Prostate gland (tissue), 2 donors: Measurements from ENCODE around the gene HS3ST3B1. TPM values are rescaled to one million over a fixed set of nuclear protein-coding genes. Genes with fewer than 3 reads are reported as not detected.

ENCODE experiments used
- DNase-seq: peaks from one replicate; pipeline ENCODE4 v3.0.0-alpha.2; 2019; ENCODE audit warnings: low spot score
- H3K27ac ChIP-seq, 2 donors: fragments of 200-600 bp; sonication (generic); 2 replicates each; pipeline ENCODE4 v1.5.1; 2017 to 2019
- H3K27me3 ChIP-seq: fragments of 200-600 bp; sonication (generic); replicated peaks from 2 replicates; pipeline ENCODE4 v1.5.1; 2019; ENCODE audit not compliant: insufficient read depth
- H3K36me3 ChIP-seq, 2 donors: fragments of 200-600 bp; sonication (generic); 1 replicate in 1 of 2; 2 replicates in 1 of 2; pipeline versions ENCODE4 v1.5.1 to v1.8.1; 2017 to 2019
- H3K4me1 ChIP-seq: fragments of 200-600 bp; sonication (generic); replicated peaks from 2 replicates; pipeline ENCODE4 v1.5.1; 2019
- H3K4me3 ChIP-seq, 2 donors: fragments of 200-600 bp; sonication (generic); 2 replicates each; pipeline ENCODE4 v1.5.1; 2017 to 2019
- H3K9me3 ChIP-seq: fragments of 200-600 bp; sonication (generic); 2 replicates; pipeline ENCODE4 v1.5.1; 2017
- POLR2A ChIP-seq: fragments of 450-650 bp; IDR thresholded peaks from one replicate; pipeline ENCODE4 v1.6.1; 2016; ENCODE audit warnings: antibody characterized with exemption, mild to moderate bottlenecking
- POLR2AphosphoS5 ChIP-seq: sonication (generic); formaldehyde crosslinking; IDR thresholded peaks from one replicate; pipeline ENCODE4 v1.6.1; 2017; ENCODE audit warnings: antibody characterized with exemption
- WGBS: methylation state at CpG from one replicate; pipeline ENCODE4 v1.1.5; 2018; 5-methylcytosine and 5-hydroxymethylcytosine counted together
- intact Hi-C: fragments of 100-400 bp; cut with DNase I; formaldehyde crosslinking; loops from one replicate; pipeline ENCODE4 v1.14.2; 2022
- total RNA-seq, 2 donors: library from RNA; depleted of rRNA; stranded (reverse); fragments of >200 nt; gene quantifications; one replicate each; pipeline ENCODE4 v1.1.0, GENCODE V29; 2016
- TF ChIP-seq, protein P1 (sequence below), 4 experiments: fragments of 200-600 bp in 2 of 4; fragments of 450-650 bp in 2 of 4; sonication (generic) in 2 of 4; IDR thresholded peaks; 1 replicate in 3 of 4; 2 replicates in 1 of 4; pipeline ENCODE4 v1.5.1; 2016 to 2019; ENCODE audit warnings: antibody characterized with exemption in 4 of 4, mild to moderate bottlenecking in 2 of 4, moderate library complexity in 2 of 4

HS3ST3B1 gene
- total RNA-seq, 2 donors from 2014 or later, result 2.8 to 4.1 TPM

DNA sequence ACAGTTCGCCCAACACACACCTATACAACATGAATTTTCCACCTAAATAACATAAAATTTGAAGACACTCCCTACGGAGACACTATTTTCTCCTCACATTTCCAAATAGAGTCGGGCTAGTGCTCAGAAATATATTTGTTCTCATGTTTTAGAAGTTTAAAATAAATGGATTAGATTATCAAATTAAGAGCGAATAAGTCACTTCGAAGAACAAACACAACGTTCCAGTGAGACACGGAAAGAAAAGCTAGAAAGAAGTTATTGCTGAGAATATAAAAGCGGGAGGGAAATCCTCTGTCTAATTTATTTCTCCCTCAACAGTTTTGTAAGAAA lies 2.0 kb upstream of the HS3ST3B1 start:
- Histone ChIP-seq H3K4me1 (no peaks in the 10 kb centered on the region), H3K27ac (no peak overlapping the region)
- WGBS, result 22% methylated on average over 8 of the region's 8 CpGs

DNA sequence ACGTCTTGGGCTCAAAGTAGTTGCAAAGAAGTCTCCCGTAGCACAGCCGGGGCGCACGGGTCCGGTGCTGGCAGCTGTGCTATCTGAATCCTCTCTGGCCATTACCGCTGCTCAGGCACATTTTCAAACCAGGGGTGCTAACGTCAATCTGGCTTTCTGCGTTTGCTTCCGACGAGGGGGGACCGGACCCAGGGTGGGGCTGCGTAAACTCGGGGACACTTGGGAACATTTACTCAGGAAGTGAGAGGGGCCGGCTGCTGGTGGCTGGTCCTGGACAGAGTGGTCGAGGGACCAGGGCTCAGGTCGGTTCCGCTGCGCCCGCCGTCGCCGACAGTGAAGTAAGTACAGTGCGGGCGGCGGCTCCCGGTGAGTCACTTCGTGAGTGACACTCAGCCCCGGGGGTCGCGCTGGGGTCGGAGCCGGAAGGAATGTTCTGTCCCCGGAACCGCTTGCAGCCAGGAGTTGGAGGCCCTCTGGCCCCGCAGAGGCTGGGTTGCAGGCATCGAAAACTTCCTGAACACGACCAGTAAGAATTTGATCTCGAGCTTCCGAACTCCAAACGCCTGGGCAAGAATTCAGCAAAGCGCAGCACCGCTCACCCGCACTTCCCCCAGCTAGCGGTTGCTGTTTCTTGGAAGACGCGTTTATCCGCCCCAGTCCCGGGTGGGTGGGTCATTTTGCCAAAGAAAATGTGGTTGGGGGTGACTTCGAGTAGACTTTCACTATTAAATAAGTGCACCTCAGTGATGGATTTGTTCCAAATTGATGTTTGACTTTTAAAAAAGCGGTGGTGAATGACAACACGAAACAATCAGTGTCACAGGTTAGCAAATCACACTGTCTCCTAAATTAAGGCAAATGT lies 1.4 kb upstream of the HS3ST3B1 start:
- Histone ChIP-seq H3K9me3 (no peaks in the 10 kb centered on the region), H3K4me1 (no peaks in the 10 kb centered on the region), H3K27ac (peak overlapping the region; percentile 44 to 52), H3K4me3 (peak overlapping the region; percentile 20 to 55), H3K36me3 (no peaks in the 10 kb centered on the region), H3K27me3 (peaks cover 21% of the 10 kb centered on the region)
- 3% methylated on average over 50 of the region's 52 CpGs for WGBS
- intact Hi-C loops, result loop anchor here (2.0 to 10.0 kb wide), 4 partner anchors 232 to 1267 kb away; partner anchors contain the start of gene COX10
- DNase-seq, result no peak
- TF ChIP-seq POLR2AphosphoS5, result no peak

More for the DNA sequence above, 2.0 kb upstream of the HS3ST3B1 start:
- intact Hi-C loops, result no loop called here
- Histone ChIP-seq H3K36me3 (no peaks in the 10 kb centered on the region), H3K27me3 (peaks cover 21% of the 10 kb centered on the region), H3K4me3 (peak overlapping the region in 1 of 2 donors; percentile 55), H3K9me3 (no peaks in the 10 kb centered on the region)
- TF ChIP-seq POLR2A, result no peak
- TF ChIP-seq, protein P1, sequence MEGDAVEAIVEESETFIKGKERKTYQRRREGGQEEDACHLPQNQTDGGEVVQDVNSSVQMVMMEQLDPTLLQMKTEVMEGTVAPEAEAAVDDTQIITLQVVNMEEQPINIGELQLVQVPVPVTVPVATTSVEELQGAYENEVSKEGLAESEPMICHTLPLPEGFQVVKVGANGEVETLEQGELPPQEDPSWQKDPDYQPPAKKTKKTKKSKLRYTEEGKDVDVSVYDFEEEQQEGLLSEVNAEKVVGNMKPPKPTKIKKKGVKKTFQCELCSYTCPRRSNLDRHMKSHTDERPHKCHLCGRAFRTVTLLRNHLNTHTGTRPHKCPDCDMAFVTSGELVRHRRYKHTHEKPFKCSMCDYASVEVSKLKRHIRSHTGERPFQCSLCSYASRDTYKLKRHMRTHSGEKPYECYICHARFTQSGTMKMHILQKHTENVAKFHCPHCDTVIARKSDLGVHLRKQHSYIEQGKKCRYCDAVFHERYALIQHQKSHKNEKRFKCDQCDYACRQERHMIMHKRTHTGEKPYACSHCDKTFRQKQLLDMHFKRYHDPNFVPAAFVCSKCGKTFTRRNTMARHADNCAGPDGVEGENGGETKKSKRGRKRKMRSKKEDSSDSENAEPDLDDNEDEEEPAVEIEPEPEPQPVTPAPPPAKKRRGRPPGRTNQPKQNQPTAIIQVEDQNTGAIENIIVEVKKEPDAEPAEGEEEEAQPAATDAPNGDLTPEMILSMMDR (IDR thresholded peaks at IDR 0.05), result no peak
- no peak for TF ChIP-seq POLR2AphosphoS5
- DNase-seq, result no peak

DNA sequence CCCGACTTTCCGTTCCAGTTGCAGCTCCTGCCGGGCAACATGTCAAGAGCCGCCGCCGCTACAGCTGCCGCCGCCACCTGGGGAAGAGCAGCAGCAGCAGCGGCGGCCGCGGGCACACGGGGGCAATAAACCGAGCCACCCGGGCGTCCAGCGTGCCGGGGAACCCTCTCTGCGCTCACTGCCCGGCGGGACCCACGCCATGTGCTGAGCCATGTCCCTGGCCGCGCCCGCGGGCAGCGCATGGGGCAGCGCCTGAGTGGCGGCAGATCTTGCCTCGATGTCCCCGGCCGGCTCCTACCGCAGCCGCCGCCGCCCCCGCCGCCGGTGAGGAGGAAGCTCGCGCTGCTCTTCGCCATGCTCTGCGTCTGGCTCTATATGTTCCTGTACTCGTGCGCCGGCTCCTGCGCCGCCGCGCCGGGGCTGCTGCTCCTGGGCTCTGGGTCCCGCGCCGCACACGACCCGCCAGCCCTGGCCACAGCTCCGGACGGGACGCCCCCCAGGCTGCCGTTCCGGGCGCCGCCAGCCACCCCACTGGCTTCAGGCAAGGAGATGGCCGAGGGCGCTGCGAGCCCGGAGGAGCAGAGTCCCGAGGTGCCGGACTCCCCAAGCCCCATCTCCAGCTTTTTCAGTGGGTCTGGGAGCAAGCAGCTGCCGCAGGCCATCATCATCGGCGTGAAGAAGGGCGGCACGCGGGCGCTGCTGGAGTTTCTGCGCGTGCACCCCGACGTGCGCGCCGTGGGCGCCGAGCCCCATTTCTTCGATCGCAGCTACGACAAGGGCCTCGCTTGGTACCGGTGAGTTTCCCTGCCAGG lies 604 bp downstream of the HS3ST3B1 start:
- H3K4me1 ChIP-seq, result no peaks in the 10 kb centered on the region
- no peaks in the 10 kb centered on the region for H3K36me3 ChIP-seq
- peak overlapping the region; percentile 55 to 63 for H3K4me3 ChIP-seq
- H3K27ac ChIP-seq, result peak overlapping the region; percentile 73 to 77
- H3K27me3 ChIP-seq, result peaks cover 14% of the 10 kb centered on the region
- intact Hi-C loops, result loop anchor here (2.0 to 10.0 kb wide), 5 partner anchors 234 to 1269 kb away; partner anchors contain the start of gene COX10
- no peak for DNase-seq
- H3K9me3 ChIP-seq, result no peaks in the 10 kb centered on the region
- WGBS, result 1% methylated on average over 60 of the region's 90 CpGs
- TF ChIP-seq, protein P1 (IDR thresholded peaks at IDR 0.05), result peak in 1 of 4 experiments; percentile 3
- TF ChIP-seq POLR2AphosphoS5 (no peak), POLR2A (no peak)

DNA sequence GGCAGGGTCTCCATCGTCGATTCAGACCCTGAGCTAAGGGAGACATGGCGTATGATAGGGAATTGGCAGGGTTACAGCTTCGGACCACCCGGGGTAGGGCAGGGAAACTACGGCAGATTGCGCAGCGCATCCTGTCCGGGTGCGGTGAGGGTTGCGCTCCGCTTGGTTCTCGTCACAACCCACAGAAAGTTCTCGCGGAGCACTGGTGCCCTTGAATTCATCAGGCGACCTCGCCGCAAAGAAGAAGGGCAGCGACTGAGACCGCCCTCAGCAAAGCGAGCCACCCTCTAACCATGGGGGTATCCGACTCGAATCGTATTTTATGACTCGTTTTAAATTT lies 1.2 kb downstream of the HS3ST3B1 start:
- H3K4me1 ChIP-seq, result no peaks in the 10 kb centered on the region
- intact Hi-C loops, result loop anchor here (2.0 to 10.0 kb wide), 4 partner anchors 235 to 1270 kb away; partner anchors contain the start of gene COX10
- peaks cover 14% of the 10 kb centered on the region for H3K27me3 ChIP-seq
- no peaks in the 10 kb centered on the region for H3K9me3 ChIP-seq
- H3K4me3 ChIP-seq, result peak overlapping the region; percentile 55 to 63
- 0% methylated on average over 25 of the region's 25 CpGs for WGBS
- TF ChIP-seq, protein P1 (IDR thresholded peaks at IDR 0.05), result no peak
- no peak for TF ChIP-seq POLR2A
- no peak for TF ChIP-seq POLR2AphosphoS5
- H3K27ac ChIP-seq, result peak overlapping the region; percentile 73 to 77
- no peaks in the 10 kb centered on the region for H3K36me3 ChIP-seq
- DNase-seq, result no peak

DNA sequence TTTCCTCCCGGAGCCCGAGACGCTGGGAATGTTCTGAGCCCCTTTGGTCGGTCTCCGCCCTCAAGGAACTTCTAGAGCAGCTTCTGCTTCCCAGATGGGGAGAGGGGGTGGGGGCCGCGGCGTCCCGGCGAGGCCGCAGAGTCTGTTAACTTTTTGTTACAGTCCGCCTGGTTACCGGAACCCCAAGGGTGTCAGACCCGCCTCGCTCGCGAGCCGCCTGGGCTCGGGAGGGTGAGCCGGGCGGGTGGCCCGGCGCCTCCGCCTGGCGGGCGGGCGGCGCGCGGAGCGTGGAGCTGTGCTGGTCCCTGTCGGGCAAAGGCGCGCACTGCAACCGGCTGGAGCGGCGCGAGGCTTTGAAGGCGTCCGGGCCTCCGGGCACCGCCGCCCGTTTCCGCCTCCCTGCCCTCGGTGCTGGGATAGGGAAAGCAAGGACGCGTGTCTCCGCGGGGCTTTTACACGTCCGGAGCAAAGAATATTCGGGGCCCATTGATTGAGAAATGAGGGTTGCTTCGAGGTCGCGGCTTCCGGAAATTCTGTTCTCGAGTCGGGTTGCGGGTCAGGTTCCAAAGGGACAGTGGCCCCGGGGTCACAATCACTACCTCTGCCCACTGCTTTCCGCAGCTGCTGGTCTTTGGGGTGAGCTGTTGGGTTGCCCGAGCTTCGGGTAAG lies 1.7 kb downstream of the HS3ST3B1 start:
- peaks cover 14% of the 10 kb centered on the region for H3K27me3 ChIP-seq
- DNase-seq, result peak; percentile 75
- no peaks in the 10 kb centered on the region for H3K4me1 ChIP-seq
- H3K9me3 ChIP-seq, result no peaks in the 10 kb centered on the region
- 3% methylated on average over 64 of the region's 64 CpGs for WGBS
- peak overlapping the region; percentile 55 to 63 for H3K4me3 ChIP-seq
- TF ChIP-seq POLR2AphosphoS5, result no peak
- TF ChIP-seq, protein P1 (IDR thresholded peaks at IDR 0.05), result peak; percentile 79 to 98 (median 88)
- TF ChIP-seq POLR2A, result no peak
- peak overlapping the region; percentile 73 to 77 for H3K27ac ChIP-seq
- H3K36me3 ChIP-seq, result no peaks in the 10 kb centered on the region
- intact Hi-C loops, result loop anchor here (2.0 to 10.0 kb wide), 4 partner anchors 235 to 1270 kb away; partner anchors contain the start of gene COX10
